Measurements from ENCODE around the gene TMEM168. TPM values are rescaled to one million over a fixed set of nuclear protein-coding genes. Genes with fewer than 3 reads are reported as not detected.

The TMEM168 gene
- total RNA-seq, 4 donors from 2014 or later = 23.8 to 57.5 (median 30.1) TPM

DNA sequence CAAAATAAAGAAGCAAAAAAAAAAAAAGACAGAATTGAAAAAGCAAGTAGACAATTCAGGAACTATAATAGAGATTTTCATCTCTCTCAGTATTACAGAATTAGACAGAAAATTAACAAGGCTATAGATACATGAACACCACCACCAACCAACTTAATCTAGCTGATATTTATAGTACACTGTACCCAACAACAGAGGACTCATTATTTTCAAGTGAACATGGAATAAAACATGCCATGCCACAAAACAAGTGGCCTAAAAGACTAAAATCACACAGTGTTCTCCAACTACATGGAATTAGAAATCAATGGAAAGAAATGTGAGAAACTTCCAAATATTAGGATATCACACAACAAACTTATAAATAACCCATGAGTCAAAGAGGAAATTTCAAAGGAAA, 9.1 kb downstream of the TMEM168 start:
- H3K27ac ChIP-seq = no peak overlapping the region
- no peak for DNase-seq (ENCODE audit: low spot score in 2 of 2)
- H3K9me3 ChIP-seq = no peaks in the 10 kb centered on the region
- H3K36me3 ChIP-seq = peaks cover 4% of the 10 kb centered on the region
- no peak overlapping the region for H3K4me3 ChIP-seq
- peaks cover 19% of the 10 kb centered on the region for H3K4me1 ChIP-seq
- TF ChIP-seq POLR2A (IDR thresholded peaks at IDR 0.05) = no peak
- no peak for TF ChIP-seq EP300 (IDR thresholded peaks at IDR 0.05)
- TF ChIP-seq, protein P1, sequence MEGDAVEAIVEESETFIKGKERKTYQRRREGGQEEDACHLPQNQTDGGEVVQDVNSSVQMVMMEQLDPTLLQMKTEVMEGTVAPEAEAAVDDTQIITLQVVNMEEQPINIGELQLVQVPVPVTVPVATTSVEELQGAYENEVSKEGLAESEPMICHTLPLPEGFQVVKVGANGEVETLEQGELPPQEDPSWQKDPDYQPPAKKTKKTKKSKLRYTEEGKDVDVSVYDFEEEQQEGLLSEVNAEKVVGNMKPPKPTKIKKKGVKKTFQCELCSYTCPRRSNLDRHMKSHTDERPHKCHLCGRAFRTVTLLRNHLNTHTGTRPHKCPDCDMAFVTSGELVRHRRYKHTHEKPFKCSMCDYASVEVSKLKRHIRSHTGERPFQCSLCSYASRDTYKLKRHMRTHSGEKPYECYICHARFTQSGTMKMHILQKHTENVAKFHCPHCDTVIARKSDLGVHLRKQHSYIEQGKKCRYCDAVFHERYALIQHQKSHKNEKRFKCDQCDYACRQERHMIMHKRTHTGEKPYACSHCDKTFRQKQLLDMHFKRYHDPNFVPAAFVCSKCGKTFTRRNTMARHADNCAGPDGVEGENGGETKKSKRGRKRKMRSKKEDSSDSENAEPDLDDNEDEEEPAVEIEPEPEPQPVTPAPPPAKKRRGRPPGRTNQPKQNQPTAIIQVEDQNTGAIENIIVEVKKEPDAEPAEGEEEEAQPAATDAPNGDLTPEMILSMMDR (IDR thresholded peaks at IDR 0.05) = no peak
- no peak for TF ChIP-seq POLR2AphosphoS5 (IDR thresholded peaks at IDR 0.05)
- no peaks in the 10 kb centered on the region for H3K27me3 ChIP-seq

DNA sequence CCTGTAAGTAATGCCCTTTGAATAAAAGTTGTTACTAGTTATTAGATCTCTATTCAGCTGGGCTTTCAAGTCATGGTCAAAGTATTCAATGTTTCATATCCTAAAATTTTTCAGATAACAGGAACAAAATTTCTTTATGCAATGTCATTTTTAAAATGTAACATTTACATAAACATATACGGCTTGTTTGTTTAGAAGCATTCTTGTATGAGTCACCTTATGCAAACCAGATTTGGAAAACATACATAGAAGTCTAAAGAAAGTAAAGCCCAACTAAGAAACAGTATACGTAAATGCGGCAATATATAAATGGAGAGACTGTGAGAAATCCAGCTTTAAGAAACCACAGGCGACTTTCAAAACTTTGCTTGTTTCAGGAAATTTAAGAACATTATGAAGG, 10.5 kb downstream of the TMEM168 start:
- Histone ChIP-seq H3K9me3 (no peaks in the 10 kb centered on the region), H3K27ac (no peak overlapping the region), H3K36me3 (peaks cover 4% of the 10 kb centered on the region), H3K4me3 (no peak overlapping the region), H3K4me1 (peaks cover 19% of the 10 kb centered on the region), H3K27me3 (no peaks in the 10 kb centered on the region)
- TF ChIP-seq EP300 (IDR thresholded peaks at IDR 0.05) = no peak
- TF ChIP-seq, protein P1 (IDR thresholded peaks at IDR 0.05) = no peak
- TF ChIP-seq POLR2AphosphoS5 (IDR thresholded peaks at IDR 0.05) = no peak
- no peak for DNase-seq (ENCODE audit: low spot score in 2 of 2)
- WGBS = 69% methylated on average over 4 of the region's 4 CpGs

DNA sequence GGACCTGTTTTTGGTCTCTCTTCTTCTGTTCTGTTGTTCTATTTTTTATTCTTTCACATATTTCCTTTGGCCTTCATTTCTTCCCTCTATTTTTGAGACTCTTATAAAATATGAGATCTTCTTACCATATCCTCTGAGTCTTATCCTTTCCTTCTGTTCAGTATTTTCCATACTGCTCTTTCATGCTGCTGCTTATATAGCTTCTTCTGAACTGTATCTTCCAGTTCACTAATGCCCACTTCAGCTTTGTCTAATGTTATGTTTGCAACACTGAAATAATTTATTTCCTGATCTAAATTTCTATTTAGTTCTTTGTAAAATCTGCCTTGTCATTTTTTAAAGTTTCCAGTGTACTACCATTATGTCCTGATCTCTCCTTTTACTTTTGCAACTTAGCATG, 12.8 kb downstream of the TMEM168 start:
- Histone ChIP-seq H3K4me3 (no peak overlapping the region), H3K9me3 (no peaks in the 10 kb centered on the region), H3K27me3 (no peaks in the 10 kb centered on the region), H3K36me3 (peaks cover 4% of the 10 kb centered on the region), H3K27ac (no peak overlapping the region), H3K4me1 (peaks cover 9% of the 10 kb centered on the region)
- no peak for TF ChIP-seq POLR2A (IDR thresholded peaks at IDR 0.05)
- no peak for DNase-seq (ENCODE audit: low spot score in 2 of 2)

DNA sequence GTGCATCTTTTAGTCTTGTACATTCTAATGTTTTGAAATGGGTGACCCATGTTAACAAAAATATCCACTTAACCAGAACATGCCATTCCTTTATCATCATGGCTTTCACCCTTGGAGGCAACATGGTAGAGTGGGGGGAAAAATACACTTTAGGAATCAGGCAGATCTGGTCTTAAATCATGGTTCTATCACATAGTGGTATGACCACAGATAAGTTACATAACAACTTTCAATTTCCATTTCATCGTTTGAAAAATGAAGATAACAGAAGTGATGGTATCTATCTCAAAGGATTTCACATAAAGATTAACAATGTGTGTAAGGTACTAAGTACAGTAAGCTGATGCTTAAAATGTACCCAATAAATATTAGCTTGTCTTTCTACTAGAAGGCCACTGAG, 19.0 kb downstream of the TMEM168 start:
- no peaks in the 10 kb centered on the region for H3K9me3 ChIP-seq
- H3K4me3 ChIP-seq = no peak overlapping the region
- DNase-seq (ENCODE audit: low spot score in 2 of 2) = no peak
- H3K36me3 ChIP-seq = peaks cover 4% of the 10 kb centered on the region
- H3K4me1 ChIP-seq = peaks cover 12% of the 10 kb centered on the region
- TF ChIP-seq POLR2AphosphoS5 (IDR thresholded peaks at IDR 0.05) = no peak
- TF ChIP-seq, protein P1 (IDR thresholded peaks at IDR 0.05) = no peak
- no peaks in the 10 kb centered on the region for H3K27me3 ChIP-seq
- WGBS = 41% methylated on average over 1 of the region's 1 CpG
- no peak overlapping the region for H3K27ac ChIP-seq

DNA sequence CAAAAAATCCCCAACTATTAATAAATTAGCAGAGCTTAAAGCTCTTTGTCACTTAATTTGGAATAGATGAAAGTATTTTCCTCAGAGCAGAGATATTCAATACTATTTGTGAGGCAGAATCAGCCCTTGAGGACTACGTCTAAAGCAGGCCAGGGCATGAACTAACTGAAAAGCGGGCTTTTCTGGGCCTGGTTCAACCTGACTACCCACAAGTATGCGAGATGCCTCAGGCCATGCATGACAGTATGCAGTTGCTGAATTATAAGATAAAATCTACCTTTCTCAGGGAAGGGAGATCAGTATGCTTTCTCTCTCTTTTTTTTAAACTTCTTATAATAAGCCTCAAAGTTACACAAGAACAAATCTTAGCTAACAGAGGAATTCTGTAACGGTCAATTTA, 20.1 kb downstream of the TMEM168 start:
- no peak for TF ChIP-seq POLR2A (IDR thresholded peaks at IDR 0.05)
- TF ChIP-seq, protein P1 (IDR thresholded peaks at IDR 0.05) = no peak
- no peak for TF ChIP-seq POLR2AphosphoS5 (IDR thresholded peaks at IDR 0.05)
- TF ChIP-seq EP300 (IDR thresholded peaks at IDR 0.05) = no peak
- DNase-seq (ENCODE audit: low spot score in 2 of 2) = no peak
- no peaks in the 10 kb centered on the region for H3K27me3 ChIP-seq
- H3K4me3 ChIP-seq = no peak overlapping the region
- no peaks in the 10 kb centered on the region for H3K9me3 ChIP-seq
- H3K36me3 ChIP-seq = peaks cover 4% of the 10 kb centered on the region
- WGBS = 49% methylated on average over 4 of the region's 4 CpGs
- H3K27ac ChIP-seq = peak overlapping the region; percentile 62
- H3K4me1 ChIP-seq = peaks cover 12% of the 10 kb centered on the region

DNA sequence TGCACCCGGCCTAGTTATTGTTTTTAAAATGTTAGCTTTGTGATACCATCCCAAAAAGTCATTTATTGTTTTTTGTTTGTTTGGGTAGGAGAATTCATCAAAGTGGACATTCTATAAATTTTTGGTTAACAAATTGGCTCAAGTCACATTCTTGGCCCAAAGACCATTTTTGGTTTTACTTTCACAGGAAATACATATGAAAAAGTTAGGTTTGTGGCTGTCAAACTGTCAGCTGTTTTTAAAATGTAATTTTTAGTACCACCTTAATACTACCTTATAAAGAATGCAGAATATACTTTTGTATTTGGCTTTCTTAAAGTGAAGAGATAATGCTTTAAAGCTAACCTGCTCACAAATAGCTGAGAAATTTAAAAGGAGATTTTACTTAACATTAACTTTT, 25.1 kb downstream of the TMEM168 start:
- TF ChIP-seq, protein P1 (IDR thresholded peaks at IDR 0.05) = no peak
- TF ChIP-seq POLR2A (IDR thresholded peaks at IDR 0.05) (no peak), POLR2AphosphoS5 (IDR thresholded peaks at IDR 0.05) (no peak), EP300 (IDR thresholded peaks at IDR 0.05) (no peak)
- H3K4me3 ChIP-seq = no peak overlapping the region
- 100% methylated on average over 1 of the region's 1 CpG for WGBS

More for the DNA sequence above, 25.1 kb downstream of the TMEM168 start:
- Histone ChIP-seq H3K36me3 (no peaks in the 10 kb centered on the region), H3K27ac (no peak overlapping the region), H3K27me3 (no peaks in the 10 kb centered on the region), H3K9me3 (no peaks in the 10 kb centered on the region), H3K4me1 (peaks cover 7% of the 10 kb centered on the region)
- no peak for DNase-seq (ENCODE audit: low spot score in 2 of 2)

Measured in suprapubic skin (tissue), 4 donors.